OCI-LY3 (cell line): ENCODE measurements around the gene RFX3.

Source experiments
- H2AFZ ChIP-seq: fragments of 200-600, 300-600 bp; shearing (Covaris generic); 2 replicates; pipeline ENCODE4 v1.6.0; 2014; ENCODE audit warnings: antibody characterized with exemption, low read depth, low read length
- H3K27ac ChIP-seq: fragments of 200-600, 300-600 bp; sonication (generic); 2 replicates; pipeline ENCODE4 v1.5.1; 2014; ENCODE audit warnings: mild to moderate bottlenecking, low read length, moderate library complexity, mixed read lengths
- H3K27me3 ChIP-seq: fragments of 200-600, 300-600 bp; sonication (generic); 2 replicates; pipeline ENCODE4 v1.6.1; 2014; ENCODE audit warnings: low read depth, low read length, mixed read lengths
- H3K36me3 ChIP-seq: fragments of 200-600, 300-600 bp; sonication (generic); replicated peaks from 2 replicates; pipeline ENCODE3; 2014; ENCODE audit warnings: low read depth, low read length, mixed read lengths
- H3K4me1 ChIP-seq: fragments of 300-600, 200-600 bp; sonication (generic); 2 replicates; pipeline ENCODE4 v1.6.1; 2014; ENCODE audit warnings: low read length, mixed read lengths
- H3K4me2 ChIP-seq: fragments of 200-600, 300-600 bp; sonication (generic); 2 replicates; pipeline ENCODE4 v1.6.1; 2014; ENCODE audit warnings: low read length, mixed read lengths
- H3K4me3 ChIP-seq: fragments of 300-600, 200-600 bp; sonication (generic); 2 replicates; pipeline ENCODE4 v1.5.1; 2014; ENCODE audit warnings: antibody characterized with exemption, mild to moderate bottlenecking, low read length, moderate library complexity
- H3K79me2 ChIP-seq: fragments of 300-600, 200-600 bp; shearing (Covaris generic); 2 replicates; pipeline ENCODE4 v1.6.1; 2014; ENCODE audit warnings: mild to moderate bottlenecking, low read length, mixed read lengths
- H3K9ac ChIP-seq: fragments of 300-600, 200-600 bp; shearing (Covaris generic); 2 replicates; pipeline ENCODE4 v1.6.0; 2014; ENCODE audit warnings: mild to moderate bottlenecking, low read length, moderate library complexity
- H3K9me3 ChIP-seq: fragments of 200-600, 300-600 bp; shearing (Covaris generic); 2 replicates; pipeline ENCODE4 v1.6.1; 2014; ENCODE audit warnings: low read length, mixed read lengths; ENCODE audit not compliant: insufficient read depth
- H4K20me1 ChIP-seq: fragments of 200-600, 300-600 bp; sonication (generic); 2 replicates; pipeline ENCODE4 v1.6.1; 2016; ENCODE audit warnings: low read length, mixed read lengths; ENCODE audit not compliant: insufficient read depth
- CTCF ChIP-seq: fragments of 200-600, 300-600 bp; sonication (generic); IDR thresholded peaks from 2 replicates; pipeline ENCODE4 v1.5.1; 2014; ENCODE audit warnings: antibody characterized with exemption, low read length, low read depth
- EZH2phosphoT487 ChIP-seq: fragments of 200-600 bp; shearing (Covaris generic); IDR thresholded peaks from 2 replicates; pipeline ENCODE4 v1.6.1; 2018; ENCODE audit warnings: antibody characterized with exemption, mixed run types, low read depth

The RFX3 gene

GRCh38 chr9:3464033-3464638, 61.7 kb downstream of the RFX3 start:
- H2AFZ ChIP-seq: no peak overlapping the region
- no peak overlapping the region for H3K4me2 ChIP-seq
- H3K79me2 ChIP-seq: no peaks in the 10 kb centered on the region
- H3K27me3 ChIP-seq: no peaks in the 10 kb centered on the region
- H3K4me3 ChIP-seq: no peak overlapping the region
- H3K9ac ChIP-seq: no peak overlapping the region
- TF ChIP-seq EZH2phosphoT487 (no peak), CTCF (no peak)
- H3K4me1 ChIP-seq: 0 out of 2 replicates have a peak, but pooled peaks cover 3% of the 10 kb centered on the region
- no peaks in the 10 kb centered on the region for H3K9me3 ChIP-seq
- no peak overlapping the region for H3K27ac ChIP-seq
- no peaks in the 10 kb centered on the region for H3K36me3 ChIP-seq
- no peaks in the 10 kb centered on the region for H4K20me1 ChIP-seq

GRCh38 chr9:3458806-3459475, 66.9 kb downstream of the RFX3 start:
- H3K27me3 ChIP-seq: no peaks in the 10 kb centered on the region
- H3K27ac ChIP-seq: no peak overlapping the region
- TF ChIP-seq CTCF (no peak), EZH2phosphoT487 (no peak)
- no peaks in the 10 kb centered on the region for H3K4me1 ChIP-seq
- no peaks in the 10 kb centered on the region for H3K9me3 ChIP-seq
- no peaks in the 10 kb centered on the region for H3K36me3 ChIP-seq
- H3K4me3 ChIP-seq: no peak overlapping the region
- no peaks in the 10 kb centered on the region for H3K79me2 ChIP-seq
- no peak overlapping the region for H3K4me2 ChIP-seq
- H2AFZ ChIP-seq: no peak overlapping the region
- H3K9ac ChIP-seq: no peak overlapping the region
- H4K20me1 ChIP-seq: no peaks in the 10 kb centered on the region

GRCh38 chr9:3457175-3457574, 68.6 kb downstream of the RFX3 start:
- Histone ChIP-seq H3K4me2 (no peak overlapping the region), H3K36me3 (no peaks in the 10 kb centered on the region), H2AFZ (no peak overlapping the region), H3K27ac (no peak overlapping the region), H3K4me3 (no peak overlapping the region), H4K20me1 (no peaks in the 10 kb centered on the region), H3K9ac (no peak overlapping the region), H3K9me3 (no peaks in the 10 kb centered on the region), H3K27me3 (no peaks in the 10 kb centered on the region), H3K4me1 (no peaks in the 10 kb centered on the region), H3K79me2 (no peaks in the 10 kb centered on the region)
- TF ChIP-seq CTCF: no peak

GRCh38 chr9:3455717-3456116, 70.1 kb downstream of the RFX3 start:
- Histone ChIP-seq H2AFZ (no peak overlapping the region), H3K79me2 (no peaks in the 10 kb centered on the region), H4K20me1 (no peaks in the 10 kb centered on the region), H3K36me3 (no peaks in the 10 kb centered on the region), H3K9ac (no peak overlapping the region), H3K9me3 (no peaks in the 10 kb centered on the region), H3K4me2 (no peak overlapping the region), H3K27me3 (no peaks in the 10 kb centered on the region), H3K4me1 (no peaks in the 10 kb centered on the region), H3K4me3 (no peak overlapping the region), H3K27ac (no peak overlapping the region)
- TF ChIP-seq EZH2phosphoT487 (no peak), CTCF (no peak)
